Measurements from ENCODE around the gene ZNF391.

Gene ZNF391

GRCh38 chr6:27388293-27389197 is at the start of gene ZNF391 (continued):
- TF ChIP-seq ZNF692 (tag by site-specific recombination; IDR thresholded peaks at IDR 0.05) (peak; percentile 85), REST (tag by site-specific recombination; IDR thresholded peaks at IDR 0.05) (peak; percentile 68; the same call in 1 of the 2 replicates), KLF16 (tag by site-specific recombination; IDR thresholded peaks at IDR 0.05) (peak; percentile 86), PATZ1 (tag by site-specific recombination; IDR thresholded peaks at IDR 0.05) (peak; percentile 72), ZNF10 (tag by site-specific recombination; IDR thresholded peaks at IDR 0.05) (0 out of 2 replicates have a peak, but pooled peaks have one; percentile 58), KLF9 (tag by site-specific recombination; IDR thresholded peaks at IDR 0.05; ENCODE audit: low read depth) (peak; percentile 72), ZNF239 (tag by site-specific recombination; IDR thresholded peaks at IDR 0.05) (peak; percentile 72; the same call in 1 of the 2 replicates), ZNF701 (tag by site-specific recombination; IDR thresholded peaks at IDR 0.05) (0 out of 2 replicates have a peak, but pooled peaks have one; percentile 21), CTCF (tag by site-specific recombination; IDR thresholded peaks at IDR 0.05) (peak; percentile 28; the same call in 1 of the 2 replicates), AEBP2 (tag by site-specific recombination; IDR thresholded peaks at IDR 0.05; ENCODE audit: borderline replicate concordance) (no peak), ZNF473 (tag by site-specific recombination; IDR thresholded peaks at IDR 0.05) (no peak), ZNF24 (tag by site-specific recombination; IDR thresholded peaks at IDR 0.05) (peak; percentile 87), ZNF266 (tag by site-specific recombination; IDR thresholded peaks at IDR 0.05; ENCODE audit: low read depth) (no peak), ZNF335 (tag by site-specific recombination; conservative IDR thresholded peaks at IDR 0.05) (peak; percentile 74), HOXC10 (CRISPR knock-in tag; IDR thresholded peaks at IDR 0.05) (no peak), TSHZ1 (tag by site-specific recombination; IDR thresholded peaks at IDR 0.05; ENCODE audit: borderline replicate concordance) (peak; percentile 42; the same call in 1 of the 2 replicates), ZNF133 (tag by site-specific recombination; IDR thresholded peaks at IDR 0.05) (no peak; the same call in 1 of the 2 replicates), ZNF214 (tag by site-specific recombination; IDR thresholded peaks at IDR 0.05; ENCODE audit: borderline replicate concordance) (no peak), ZBTB44 (tag by site-specific recombination; IDR thresholded peaks at IDR 0.05) (0 out of 2 replicates have a peak, but pooled peaks have one; percentile 39), ZNF660 (tag by site-specific recombination; IDR thresholded peaks at IDR 0.05) (peak; percentile 96), ZNF391 (tag by site-specific recombination; IDR thresholded peaks at IDR 0.05; ENCODE audit: borderline replicate concordance, low read depth) (peak; percentile 95)

Data from HEK293 (cell line).